GM21786 (cell line): ENCODE data around the gene FAM174C.

Experiments
- ATAC-seq: cut with Tn5 transposase; IDR thresholded peaks from one replicate; pipeline ENCODE4 v1.9.1; 2021; ENCODE audit not compliant: unreplicated experiment

The FAM174C gene

GRCh38 chr19:1272423-1273262 is 2.7 kb upstream of the FAM174C start:
- no peak for ATAC-seq

GRCh38 chr19:1273263-1274041 is 1.9 kb upstream of the FAM174C start:
- no peak for ATAC-seq

DNA sequence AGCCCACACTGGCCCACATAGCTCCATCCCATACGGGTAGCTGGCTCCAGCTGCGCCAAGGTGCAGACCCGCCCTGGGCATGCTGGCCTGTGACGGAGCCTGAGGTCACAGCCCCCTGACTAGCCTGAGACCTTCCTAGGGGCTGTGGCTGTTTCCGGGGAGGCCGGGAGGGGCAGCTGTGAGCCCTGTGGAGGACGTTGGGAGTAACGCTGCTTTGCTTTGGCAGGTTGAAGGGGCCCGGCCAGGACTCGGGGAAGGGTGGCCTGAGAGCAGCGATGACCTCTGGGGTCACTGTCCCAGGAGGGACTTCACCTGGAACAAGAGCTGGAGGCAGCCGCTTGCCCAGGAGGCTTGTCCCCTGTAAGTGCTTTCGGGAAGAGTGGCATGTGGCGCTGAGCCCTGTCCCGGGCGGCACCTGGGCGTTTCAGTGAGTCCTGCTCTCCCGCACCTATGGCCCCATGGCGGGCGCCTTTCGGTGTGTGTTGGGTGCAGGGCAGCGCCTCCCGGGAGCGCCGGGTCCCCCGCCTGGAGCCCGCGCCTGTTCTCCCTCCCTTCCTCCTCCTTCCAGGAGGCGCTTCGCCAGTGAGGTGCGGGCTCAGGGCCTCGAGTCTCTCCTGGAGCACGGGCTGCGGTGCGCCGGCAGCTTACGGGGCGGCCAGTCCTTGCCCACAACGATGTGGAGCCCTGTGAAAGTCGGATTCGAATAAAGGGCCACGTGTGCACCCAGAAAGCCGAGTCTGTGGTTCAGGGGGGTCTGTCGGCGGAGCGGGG is 1.1 kb upstream of the FAM174C start:
- ATAC-seq: no peak

DNA sequence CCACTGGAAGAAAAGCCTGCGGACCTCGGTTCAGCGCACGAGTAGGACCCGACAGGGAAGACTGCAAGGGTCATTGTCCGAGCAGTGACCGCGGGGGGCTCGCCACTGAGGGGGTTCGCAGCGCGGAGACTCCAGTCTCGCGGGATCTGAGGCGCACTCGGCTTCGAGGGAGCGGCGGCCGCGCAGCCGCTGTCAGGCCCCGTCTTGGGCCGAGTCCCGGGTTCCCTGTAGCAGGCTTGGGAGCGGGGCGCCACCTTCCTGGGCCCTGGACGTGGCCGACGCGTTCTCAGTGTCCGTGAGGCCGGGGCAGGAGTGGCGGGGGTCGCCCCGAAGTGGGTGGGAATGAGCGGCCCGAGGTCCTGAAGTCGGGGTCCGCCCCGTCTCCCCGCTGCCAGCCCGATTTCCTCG is 474 bp upstream of the FAM174C start:
- ATAC-seq: no peak

DNA sequence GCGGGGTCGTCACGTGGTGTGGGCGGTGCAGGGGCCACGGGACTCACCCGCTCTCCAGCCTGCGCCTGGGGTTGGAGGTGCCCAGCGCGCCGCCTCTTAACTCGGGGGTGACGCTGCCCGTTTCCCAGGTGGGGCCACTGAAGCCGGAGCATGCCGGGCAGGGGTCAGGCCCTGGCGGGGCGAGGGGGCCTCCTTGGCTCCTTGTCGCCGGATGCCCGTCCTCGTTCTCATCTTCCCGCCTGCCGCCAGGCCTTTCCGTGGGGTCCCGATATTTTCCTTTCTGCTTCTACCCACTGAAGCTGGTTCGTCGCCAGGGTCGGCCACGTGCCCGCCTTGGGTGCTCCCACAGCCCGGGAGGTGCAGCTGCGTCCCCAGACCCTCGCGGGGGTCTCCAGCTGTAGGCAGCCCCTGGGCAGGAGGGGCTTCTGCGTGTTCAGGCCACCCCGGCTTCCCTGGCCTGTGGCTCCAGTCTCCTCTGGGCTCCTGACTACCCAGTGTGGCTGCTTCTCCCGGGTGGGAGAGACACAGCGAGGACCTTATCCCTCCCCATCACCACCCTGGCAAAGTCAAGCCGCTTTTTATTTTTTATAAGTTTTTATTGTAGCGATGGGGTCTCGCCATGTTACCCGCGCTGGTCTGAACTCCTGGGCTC is 772 bp downstream of the FAM174C start:
- no peak for ATAC-seq

GRCh38 chr19:1276628-1277022 is 1.3 kb downstream of the FAM174C start:
- ATAC-seq: no peak

- ATAC-seq: no peak
Observed at GRCh38 chr19:1277061-1277460, 1.7 kb downstream of the FAM174C start.

DNA sequence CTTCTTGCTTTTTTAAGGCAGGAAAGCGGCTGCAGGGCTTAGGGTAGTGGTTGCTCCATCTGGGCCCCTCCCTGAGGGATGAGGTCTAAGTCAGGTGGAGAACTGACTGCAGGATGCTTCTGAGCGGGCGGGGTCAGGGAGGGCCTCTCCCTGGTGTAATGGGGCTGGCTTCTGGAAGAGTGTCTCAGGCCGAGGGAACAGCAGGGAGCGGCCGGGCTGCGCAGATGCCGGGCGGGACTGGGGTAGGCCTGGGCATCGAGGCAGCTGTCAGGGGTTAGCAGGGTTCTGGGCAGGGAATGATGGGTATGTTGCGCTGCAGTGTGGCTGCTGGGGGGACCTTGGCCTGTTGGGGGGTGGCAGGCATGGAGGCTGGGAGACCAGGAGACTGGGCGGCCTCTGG is 2.7 kb downstream of the FAM174C start:
- ATAC-seq: no peak

DNA sequence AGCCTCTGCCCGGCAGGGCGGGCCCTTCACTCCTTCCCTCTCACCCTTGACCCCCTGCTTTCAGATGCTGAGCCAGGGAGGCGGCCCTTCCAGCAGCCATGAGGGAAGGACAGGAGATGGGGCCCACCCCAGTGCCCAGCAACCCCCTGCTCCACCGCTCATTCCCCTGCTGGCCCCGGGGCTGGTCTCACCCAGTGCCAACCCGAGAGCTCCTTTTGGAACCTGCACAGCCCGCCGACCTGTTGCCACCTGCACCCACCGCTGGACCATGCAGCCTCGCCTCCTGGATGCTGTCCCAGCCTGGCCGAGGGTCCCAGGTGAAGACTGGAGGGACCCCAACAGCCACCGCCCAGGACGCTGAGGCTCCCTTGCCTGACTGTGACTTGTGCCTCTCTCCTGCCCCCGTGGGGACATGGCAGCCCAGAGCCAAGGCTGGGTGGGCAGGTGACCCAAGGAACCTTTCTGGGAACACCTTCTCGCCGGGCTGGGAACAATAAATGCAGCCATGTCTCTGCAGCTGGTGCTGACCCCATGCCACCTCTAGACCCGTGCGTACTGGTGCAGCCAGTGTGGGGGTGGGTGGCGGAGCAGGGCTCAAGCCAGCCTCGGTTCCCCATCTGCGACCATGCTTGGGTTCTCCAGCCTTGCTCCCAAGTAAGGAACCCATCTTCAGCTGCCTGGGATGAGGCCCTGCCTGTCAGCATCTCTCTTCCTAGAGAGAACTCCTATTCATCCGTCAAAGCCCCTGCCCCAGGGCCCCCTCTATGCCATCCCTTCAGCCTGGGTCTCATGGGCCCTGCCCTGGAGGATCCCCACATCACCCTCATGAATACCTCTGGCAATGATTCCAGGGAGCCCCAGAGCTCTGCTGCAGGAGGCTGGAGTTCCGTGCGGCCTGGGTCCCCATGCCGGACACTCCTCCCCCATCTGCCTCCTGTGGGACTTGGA is 3.7 kb downstream of the FAM174C start:
- no peak for ATAC-seq

GRCh38 chr19:1279782-1280341 is 4.5 kb downstream of the FAM174C start:
- ATAC-seq: no peak

GRCh38 chr19:1280636-1281568 is 5.6 kb downstream of the FAM174C start:
- no peak for ATAC-seq

DNA sequence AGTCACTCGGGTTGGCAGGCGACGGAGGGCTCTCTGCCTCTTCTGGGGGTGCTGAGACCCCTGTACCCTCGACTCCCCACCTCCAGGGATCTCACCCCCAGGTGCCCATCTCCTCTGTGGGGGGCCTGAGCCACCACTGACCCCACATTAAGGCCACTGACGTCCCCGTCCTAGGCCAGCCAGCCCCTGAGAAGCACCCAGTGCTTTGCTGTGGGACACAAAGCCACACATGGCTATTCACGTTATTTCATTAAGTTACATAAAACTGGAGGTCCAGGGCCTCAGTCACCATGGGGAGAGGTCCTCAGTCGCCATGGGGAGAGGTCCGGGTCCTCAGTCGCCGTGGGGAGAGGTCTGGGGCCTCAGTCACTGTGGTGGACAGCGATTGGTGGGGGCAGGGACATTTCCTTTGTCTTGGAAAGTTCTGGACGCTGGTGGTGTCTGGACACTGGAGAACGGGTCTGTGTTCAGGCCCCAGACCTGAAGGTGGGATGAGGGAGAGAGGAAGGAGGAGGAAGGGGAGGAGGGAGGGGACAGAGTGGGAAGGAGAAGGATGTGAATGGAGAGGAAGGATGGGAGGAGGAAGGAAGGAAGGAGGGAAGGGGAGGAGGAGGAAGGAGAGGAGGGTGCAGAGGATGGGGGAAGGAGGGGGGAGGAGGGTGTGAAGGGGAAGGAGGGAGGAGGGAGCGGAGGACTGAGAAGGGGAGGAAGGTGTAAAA is 6.4 kb downstream of the FAM174C start:
- no peak for ATAC-seq

DNA sequence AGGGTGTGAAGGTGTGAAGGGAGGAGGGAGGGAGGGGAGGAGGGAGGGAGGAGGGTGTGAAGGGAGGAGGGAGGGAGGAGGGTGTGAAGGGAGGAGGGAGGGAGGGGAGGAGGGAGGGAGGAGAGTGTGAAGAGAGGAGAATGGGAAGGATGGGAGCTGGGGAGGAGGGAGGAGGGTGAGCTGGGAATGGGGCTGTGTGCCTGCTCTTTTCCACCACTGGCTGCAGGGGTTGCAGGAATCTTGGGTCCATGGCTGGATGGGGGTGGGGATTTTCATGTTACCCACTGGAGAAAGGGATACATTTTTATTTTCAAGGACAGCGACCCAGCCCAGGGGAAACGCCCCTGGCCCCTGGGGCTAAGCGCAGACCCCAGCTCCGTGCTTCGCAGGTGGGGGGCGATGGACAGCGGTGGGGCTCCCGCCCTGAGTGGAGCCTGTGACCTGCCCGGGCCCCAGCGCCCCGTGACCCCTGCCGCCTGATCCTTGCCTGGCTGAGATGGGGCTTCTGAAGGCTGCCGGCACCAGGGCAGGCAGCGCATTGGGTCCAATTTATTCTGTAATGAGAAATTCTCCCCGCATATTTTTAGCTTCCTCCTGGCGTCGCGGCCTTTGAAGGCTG is 7.4 kb downstream of the FAM174C start:
- ATAC-seq: no peak

DNA sequence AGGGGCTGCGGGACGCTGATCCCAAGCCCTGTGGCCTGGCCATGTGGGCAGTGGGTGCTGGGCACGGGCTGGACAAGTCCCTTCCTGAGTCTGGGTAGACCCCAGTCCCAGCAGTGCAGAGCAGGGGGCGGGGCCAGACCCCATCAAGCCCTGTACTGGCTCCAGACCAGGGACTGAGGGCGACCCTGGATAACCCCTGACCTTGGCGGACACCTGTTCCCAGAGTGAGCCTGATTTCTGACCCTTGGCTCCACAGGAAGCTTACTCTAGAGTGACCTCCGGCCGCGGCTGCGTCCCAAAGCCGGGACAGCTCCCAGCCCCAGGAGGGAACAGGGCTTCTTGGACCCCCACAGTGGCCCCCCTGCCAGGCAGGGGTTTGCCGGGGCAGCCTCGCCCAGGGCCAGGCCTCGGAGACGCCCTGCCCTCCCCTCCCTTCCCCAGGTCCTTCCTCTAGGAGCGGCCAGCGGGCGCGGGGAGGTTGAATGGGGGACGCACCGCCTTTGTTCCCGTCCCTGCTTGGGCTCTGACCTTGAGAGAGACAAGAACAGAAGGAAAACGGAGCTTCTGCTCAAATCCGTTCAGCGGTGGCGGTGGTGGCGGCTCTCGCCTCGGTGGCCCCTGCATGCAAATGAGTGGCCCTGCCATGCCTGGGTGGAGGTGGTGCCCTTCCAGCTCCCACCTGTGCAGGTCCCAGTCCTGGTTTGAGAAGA is 8.0 kb downstream of the FAM174C start:
- ATAC-seq: no peak

DNA sequence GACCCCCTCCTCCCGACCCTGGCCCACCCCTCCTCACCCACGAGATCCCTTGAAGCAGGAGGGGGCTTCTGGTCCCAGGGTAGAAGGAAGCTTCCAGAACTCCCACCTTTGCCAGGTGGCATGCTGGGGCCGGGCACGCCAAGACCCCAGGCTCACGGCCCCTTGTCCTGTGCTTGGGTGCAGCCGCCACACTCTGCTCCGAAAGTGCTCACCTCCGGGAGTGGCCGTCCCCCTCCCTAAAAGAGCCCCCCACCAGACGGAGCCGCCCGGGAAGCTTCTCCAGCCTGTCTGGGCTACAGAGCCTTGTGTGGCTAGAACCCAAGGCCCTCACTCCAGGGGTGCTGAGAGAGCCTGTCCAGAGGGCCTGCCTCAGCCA is 8.6 kb downstream of the FAM174C start:
- ATAC-seq: no peak

DNA sequence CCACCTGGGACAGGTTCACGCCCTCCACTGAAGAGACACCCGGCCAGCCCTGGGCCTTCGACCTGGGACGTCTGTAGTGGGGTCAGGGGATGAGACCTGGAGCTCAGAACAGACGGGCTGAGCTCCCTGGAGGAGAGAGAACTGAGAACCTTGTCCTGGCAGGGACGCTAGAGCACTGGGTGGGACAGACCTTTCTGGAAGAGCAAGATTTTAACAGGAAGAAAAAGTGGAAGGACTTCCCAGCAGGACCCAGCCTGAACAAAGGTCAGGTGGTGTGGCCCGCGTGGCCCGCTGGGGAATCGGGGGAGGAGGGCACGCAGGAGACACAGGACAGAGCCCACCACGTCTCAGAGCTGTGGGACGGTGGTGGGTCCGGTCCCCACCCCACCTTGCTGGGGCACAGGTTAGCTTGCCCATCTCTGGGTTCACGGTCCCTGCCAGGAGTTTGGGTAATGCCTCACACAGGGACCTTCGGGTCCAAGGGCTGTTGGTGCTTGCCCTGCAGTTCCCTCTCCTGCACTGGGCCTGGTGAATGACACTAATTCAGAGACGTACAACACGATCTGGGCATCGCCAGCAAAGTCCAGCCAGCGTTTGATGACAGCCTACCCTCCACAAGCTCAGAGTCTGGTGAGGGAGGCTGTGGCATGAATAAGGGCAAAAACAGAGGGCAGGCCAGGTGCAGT is 9.1 kb downstream of the FAM174C start:
- ATAC-seq: no peak
